Mucosa of rectum (tissue), 2 donors: ENCODE measurements around the gene RAD51.

Source experiments
- H3K27ac ChIP-seq, 2 donors: one replicate each; pipeline ENCODE4 v1.7.0; 2013; ENCODE audit warnings: inconsistent platforms in 2 of 2, low read depth in 2 of 2, low read length in 2 of 2
- H3K27me3 ChIP-seq, 2 donors: one replicate each; pipeline ENCODE4 v1.7.0; 2013; ENCODE audit warnings: low read length in 2 of 2; ENCODE audit not compliant: control insufficient read depth in 2 of 2, insufficient read depth in 2 of 2
- H3K36me3 ChIP-seq, 2 donors: one replicate each; pipeline ENCODE4 v1.7.0; 2013; ENCODE audit warnings: low read length in 2 of 2; ENCODE audit not compliant: control insufficient read depth in 2 of 2, insufficient read depth in 2 of 2
- H3K4me1 ChIP-seq, 2 donors: one replicate each; pipeline ENCODE4 v1.7.0; 2013; ENCODE audit warnings: low read length in 2 of 2, mild to moderate bottlenecking in 1 of 2; ENCODE audit not compliant: control insufficient read depth in 2 of 2, insufficient read depth in 2 of 2
- H3K4me3 ChIP-seq, 2 donors: one replicate each; pipeline ENCODE4 v1.7.0; 2013; ENCODE audit warnings: low read length in 2 of 2
- H3K9ac ChIP-seq, 2 donors: one replicate each; pipeline ENCODE4 v1.7.0; 2013; ENCODE audit warnings: low read length in 2 of 2, low read depth in 1 of 2, mild to moderate bottlenecking in 1 of 2
- H3K9me3 ChIP-seq, 2 donors: one replicate each; pipeline ENCODE4 v1.7.0; 2013; ENCODE audit warnings: low read length in 2 of 2; ENCODE audit not compliant: control insufficient read depth in 2 of 2
- donor health status: healthy.
- donor health status: Normal muscosa, but diverticular disease.

RAD51 gene

GRCh38 chr15:40685376-40685775, 9.6 kb upstream of the RAD51 start:
- no peak overlapping the region for H3K4me3 ChIP-seq
- H3K4me1 ChIP-seq = no peaks in the 10 kb centered on the region
- no peaks in the 10 kb centered on the region for H3K36me3 ChIP-seq
- no peaks in the 10 kb centered on the region for H3K27me3 ChIP-seq
- no peaks in the 10 kb centered on the region for H3K9me3 ChIP-seq
- H3K9ac ChIP-seq = no peak overlapping the region
- H3K27ac ChIP-seq = no peak overlapping the region

- no peaks in the 10 kb centered on the region for H3K27me3 ChIP-seq
- H3K36me3 ChIP-seq = no peaks in the 10 kb centered on the region
- no peaks in the 10 kb centered on the region for H3K9me3 ChIP-seq
- no peak overlapping the region for H3K4me3 ChIP-seq
- peaks cover 7 to 12% of the 10 kb centered on the region in 2 donors for H3K4me1 ChIP-seq
- no peak overlapping the region for H3K27ac ChIP-seq
- H3K9ac ChIP-seq = no peak overlapping the region
These were observed 5.8 kb upstream of the RAD51 start for GRCh38 chr15:40688932-40689799.

GRCh38 chr15:40691737-40692136, 3.2 kb upstream of the RAD51 start:
- Histone ChIP-seq H3K4me3 (no peak overlapping the region), H3K27me3 (no peaks in the 10 kb centered on the region), H3K9ac (no peak overlapping the region), H3K4me1 (peaks cover 15 to 20% of the 10 kb centered on the region in 2 donors), H3K36me3 (no peaks in the 10 kb centered on the region), H3K9me3 (no peaks in the 10 kb centered on the region), H3K27ac (no peak overlapping the region)

GRCh38 chr15:40693904-40694687, 878 bp upstream of the RAD51 start:
- H3K9ac ChIP-seq = peak overlapping the region; percentile 98 to 99
- H3K27ac ChIP-seq = peak overlapping the region; percentile 100
- no peaks in the 10 kb centered on the region for H3K36me3 ChIP-seq
- peak overlapping the region; percentile 95 to 98 for H3K4me3 ChIP-seq
- no peaks in the 10 kb centered on the region for H3K9me3 ChIP-seq
- H3K27me3 ChIP-seq = no peaks in the 10 kb centered on the region
- H3K4me1 ChIP-seq = peaks cover 15 to 20% of the 10 kb centered on the region in 2 donors

- Histone ChIP-seq H3K9me3 (no peaks in the 10 kb centered on the region), H3K9ac (peak overlapping the region; percentile 65 to 99), H3K27me3 (no peaks in the 10 kb centered on the region), H3K4me1 (peaks cover 15 to 20% of the 10 kb centered on the region in 2 donors), H3K27ac (peak overlapping the region; percentile 100), H3K36me3 (no peaks in the 10 kb centered on the region), H3K4me3 (peak overlapping the region; percentile 95 to 98)
These were observed 506 bp downstream of the RAD51 start for GRCh38 chr15:40695469-40695890.

GRCh38 chr15:40696228-40696627, 1.3 kb downstream of the RAD51 start:
- Histone ChIP-seq H3K36me3 (no peaks in the 10 kb centered on the region), H3K4me3 (peak overlapping the region in 1 of 2 donors; percentile 95), H3K27me3 (no peaks in the 10 kb centered on the region), H3K4me1 (peaks cover 18 to 20% of the 10 kb centered on the region in 2 donors), H3K9ac (no peak overlapping the region), H3K9me3 (no peaks in the 10 kb centered on the region), H3K27ac (no peak overlapping the region)

GRCh38 chr15:40697916-40698315, 2.9 kb downstream of the RAD51 start:
- H3K27ac ChIP-seq = no peak overlapping the region
- H3K36me3 ChIP-seq = no peaks in the 10 kb centered on the region
- H3K27me3 ChIP-seq = no peaks in the 10 kb centered on the region
- H3K9me3 ChIP-seq = no peaks in the 10 kb centered on the region
- peaks cover 16 to 20% of the 10 kb centered on the region in 2 donors for H3K4me1 ChIP-seq
- no peak overlapping the region for H3K9ac ChIP-seq
- no peak overlapping the region for H3K4me3 ChIP-seq

- no peak overlapping the region for H3K9ac ChIP-seq
- peak overlapping the region in 1 of 2 donors; percentile 22 for H3K27ac ChIP-seq
- H3K9me3 ChIP-seq = no peaks in the 10 kb centered on the region
- no peaks in the 10 kb centered on the region for H3K27me3 ChIP-seq
- no peak overlapping the region for H3K4me3 ChIP-seq
- H3K36me3 ChIP-seq = no peaks in the 10 kb centered on the region
- peaks cover 3 to 8% of the 10 kb centered on the region in 2 donors for H3K4me1 ChIP-seq
These were observed 7.1 kb downstream of the RAD51 start for GRCh38 chr15:40702077-40702476.

- H3K36me3 ChIP-seq = peaks cover under 1 to 3% of the 10 kb centered on the region in 2 donors
- H3K27ac ChIP-seq = no peak overlapping the region
- no peak overlapping the region for H3K4me3 ChIP-seq
- H3K4me1 ChIP-seq = peaks cover 3 to 6% of the 10 kb centered on the region in 2 donors
- no peaks in the 10 kb centered on the region for H3K27me3 ChIP-seq
- H3K9me3 ChIP-seq = no peaks in the 10 kb centered on the region
- no peak overlapping the region for H3K9ac ChIP-seq
These were observed 11.1 kb downstream of the RAD51 start for GRCh38 chr15:40706121-40706520.

GRCh38 chr15:40714144-40714543, 19.2 kb downstream of the RAD51 start:
- H3K9me3 ChIP-seq = no peaks in the 10 kb centered on the region
- H3K36me3 ChIP-seq = peaks cover 3% of the 10 kb centered on the region in 2 donors
- no peak overlapping the region for H3K27ac ChIP-seq
- no peak overlapping the region for H3K9ac ChIP-seq
- H3K4me1 ChIP-seq = no peaks in the 10 kb centered on the region
- H3K27me3 ChIP-seq = no peaks in the 10 kb centered on the region
- H3K4me3 ChIP-seq = no peak overlapping the region
